ENCODE results near the gene SEC24D. TPM values are rescaled to one million over a fixed set of nuclear protein-coding genes. Genes with fewer than 3 reads are reported as not detected.

SEC24D gene
- total RNA-seq, 1 experiment from 2014 or later, result 32.0 TPM

DNA sequence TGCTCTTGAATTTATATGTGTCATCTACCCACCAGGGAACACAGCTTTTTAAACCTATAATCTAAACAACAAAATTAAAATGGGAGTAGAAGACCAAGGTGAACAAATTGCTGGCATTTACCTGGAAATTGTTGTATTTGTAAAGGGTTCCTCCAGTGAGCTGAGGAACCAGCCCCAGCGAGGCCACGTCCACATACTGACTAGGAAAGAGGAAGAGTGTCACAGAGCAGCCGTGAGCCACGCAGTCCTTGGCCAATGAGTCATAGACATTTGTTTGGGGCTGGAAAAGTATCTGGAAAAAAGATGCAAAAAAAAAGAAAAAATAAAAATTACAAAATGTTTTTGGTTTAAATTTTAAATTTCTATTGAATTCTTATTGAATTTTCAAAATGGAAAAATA lies 92.1 kb downstream of the SEC24D start:
- peaks cover 33% of the 10 kb centered on the region for H3K36me3 Mint-ChIP-seq (ENCODE audit: insufficient read depth, unreplicated experiment)
- H3K36me3 ChIP-seq (ENCODE audit: control insufficient read depth, insufficient read depth, low read length), result no peaks in the 10 kb centered on the region

DNA sequence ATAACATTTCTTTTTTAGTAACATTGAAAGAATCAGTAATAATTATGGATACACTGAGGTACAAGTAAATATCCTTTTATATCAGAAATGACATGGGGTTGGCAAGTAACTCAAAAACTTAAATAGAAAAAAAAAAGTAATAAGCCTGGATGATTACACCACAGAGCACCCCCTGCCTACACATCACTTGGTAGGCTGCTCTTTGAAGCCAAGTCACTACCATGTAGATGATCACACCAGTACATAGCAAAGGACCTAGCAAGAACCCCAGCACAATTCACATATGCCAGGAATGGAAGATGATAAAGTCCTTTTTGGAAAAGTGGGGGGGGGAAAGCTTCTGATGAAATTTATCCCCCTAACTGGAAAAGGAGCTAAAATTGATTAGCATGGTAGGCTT lies 93.9 kb downstream of the SEC24D start:
- intact Hi-C loops (cut with micrococcal nuclease; ENCODE audit: unreplicated experiment), result no loop called here
- H3K4me1 Mint-ChIP-seq (ENCODE audit: low read depth, unreplicated experiment), result no peaks in the 10 kb centered on the region

More for the DNA sequence above, 92.1 kb downstream of the SEC24D start:
- intact Hi-C loops (cut with micrococcal nuclease; ENCODE audit: unreplicated experiment), result no loop called here
- Histone ChIP-seq H3K9me3 (no peaks in the 10 kb centered on the region), H3K27me3 (replicated peaks; ENCODE audit: control insufficient read depth, insufficient read depth, low read length) (no peaks in the 10 kb centered on the region), H3K4me3 (ENCODE audit: low read depth, low read length) (no peak overlapping the region), H3K4me1 (no peaks in the 10 kb centered on the region)
- H3K4me3 Mint-ChIP-seq (ENCODE audit: unreplicated experiment), result no peak overlapping the region
- POLR2A ChIA-PET, result no interaction called here
- BruUV-seq (replicated peaks), result no TSS peak
- H3K4me1 Mint-ChIP-seq (ENCODE audit: low read depth, unreplicated experiment), result no peaks in the 10 kb centered on the region
- TF ChIP-seq, protein P1, sequence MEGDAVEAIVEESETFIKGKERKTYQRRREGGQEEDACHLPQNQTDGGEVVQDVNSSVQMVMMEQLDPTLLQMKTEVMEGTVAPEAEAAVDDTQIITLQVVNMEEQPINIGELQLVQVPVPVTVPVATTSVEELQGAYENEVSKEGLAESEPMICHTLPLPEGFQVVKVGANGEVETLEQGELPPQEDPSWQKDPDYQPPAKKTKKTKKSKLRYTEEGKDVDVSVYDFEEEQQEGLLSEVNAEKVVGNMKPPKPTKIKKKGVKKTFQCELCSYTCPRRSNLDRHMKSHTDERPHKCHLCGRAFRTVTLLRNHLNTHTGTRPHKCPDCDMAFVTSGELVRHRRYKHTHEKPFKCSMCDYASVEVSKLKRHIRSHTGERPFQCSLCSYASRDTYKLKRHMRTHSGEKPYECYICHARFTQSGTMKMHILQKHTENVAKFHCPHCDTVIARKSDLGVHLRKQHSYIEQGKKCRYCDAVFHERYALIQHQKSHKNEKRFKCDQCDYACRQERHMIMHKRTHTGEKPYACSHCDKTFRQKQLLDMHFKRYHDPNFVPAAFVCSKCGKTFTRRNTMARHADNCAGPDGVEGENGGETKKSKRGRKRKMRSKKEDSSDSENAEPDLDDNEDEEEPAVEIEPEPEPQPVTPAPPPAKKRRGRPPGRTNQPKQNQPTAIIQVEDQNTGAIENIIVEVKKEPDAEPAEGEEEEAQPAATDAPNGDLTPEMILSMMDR (IDR thresholded peaks at IDR 0.05; ENCODE audit: insufficient read depth in 1 of 2, low read depth in 1 of 2, low read length in 1 of 2, severe bottlenecking in 1 of 2, unreplicated experiment in 1 of 2), result no peak
- H3K27ac Mint-ChIP-seq (ENCODE audit: unreplicated experiment), result no peak overlapping the region
- no peaks in the 10 kb centered on the region for H3K9me3 Mint-ChIP-seq (ENCODE audit: unreplicated experiment)
- no peak for DNase-seq
- CTCF ChIA-PET, result no interaction called here
- H3K27me3 Mint-ChIP-seq (ENCODE audit: insufficient read depth, unreplicated experiment), result no peaks in the 10 kb centered on the region

DNA sequence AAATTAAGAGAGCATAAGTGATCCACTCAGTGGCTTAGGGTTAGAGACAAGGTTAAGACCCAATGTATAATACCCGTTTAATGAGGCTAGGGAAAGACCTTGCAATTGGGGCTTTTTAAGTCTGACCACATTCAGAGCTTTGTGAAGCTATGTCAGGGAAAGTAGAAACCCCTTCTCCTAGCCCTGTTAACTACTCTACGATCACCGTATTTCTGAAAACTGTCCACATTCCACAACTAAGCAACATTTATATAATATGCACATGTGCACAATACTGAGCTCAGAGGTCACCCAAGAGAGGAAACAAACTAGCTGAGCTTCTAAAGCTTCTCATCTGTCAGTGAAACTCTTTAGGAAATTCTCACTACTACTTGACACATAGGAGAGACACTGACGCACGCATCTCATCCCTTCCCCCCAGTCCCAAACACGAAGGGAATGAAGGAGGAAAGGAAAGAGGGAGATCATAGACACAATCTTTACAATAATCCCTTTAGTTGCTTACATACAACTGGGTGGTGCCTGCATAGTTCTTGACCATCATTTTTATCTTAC lies 94.5 kb downstream of the SEC24D start:
- Mint-ChIP-seq H3K27me3 (ENCODE audit: insufficient read depth, unreplicated experiment) (no peaks in the 10 kb centered on the region), H3K9me3 (ENCODE audit: unreplicated experiment) (no peaks in the 10 kb centered on the region), H3K36me3 (ENCODE audit: insufficient read depth, unreplicated experiment) (peaks cover 46% of the 10 kb centered on the region), H3K27ac (ENCODE audit: unreplicated experiment) (no peak overlapping the region), H3K4me3 (ENCODE audit: unreplicated experiment) (no peak overlapping the region), H3K4me1 (ENCODE audit: low read depth, unreplicated experiment) (no peaks in the 10 kb centered on the region)
- BruUV-seq (replicated peaks), result no TSS peak
- no peaks in the 10 kb centered on the region for H3K9me3 ChIP-seq
- H3K27me3 ChIP-seq (replicated peaks; ENCODE audit: control insufficient read depth, insufficient read depth, low read length), result no peaks in the 10 kb centered on the region
- intact Hi-C loops (cut with micrococcal nuclease; ENCODE audit: unreplicated experiment), result loop anchor here (1.0 kb wide), 2 partner anchors 149 to 228 kb away; no protein-coding TSS in a partner anchor
- no peak overlapping the region for H3K4me3 ChIP-seq (ENCODE audit: low read depth, low read length)
- ChIA-PET CTCF (interaction anchor here (1.0 kb wide), 1 partner anchor 221 kb away, joined by 3 read pairs; no protein-coding TSS in a partner anchor), POLR2A (no interaction called here)
- TF ChIP-seq, protein P1 (IDR thresholded peaks at IDR 0.05; ENCODE audit: insufficient read depth in 1 of 2, low read depth in 1 of 2, low read length in 1 of 2, severe bottlenecking in 1 of 2, unreplicated experiment in 1 of 2), result no peak
- no peaks in the 10 kb centered on the region for H3K36me3 ChIP-seq (ENCODE audit: control insufficient read depth, insufficient read depth, low read length)
- DNase-seq, result no peak
- H3K4me1 ChIP-seq, result no peaks in the 10 kb centered on the region

More for the DNA sequence above, 93.9 kb downstream of the SEC24D start:
- Mint-ChIP-seq H3K27ac (ENCODE audit: unreplicated experiment) (no peak overlapping the region), H3K4me3 (ENCODE audit: unreplicated experiment) (no peak overlapping the region), H3K9me3 (ENCODE audit: unreplicated experiment) (no peaks in the 10 kb centered on the region), H3K27me3 (ENCODE audit: insufficient read depth, unreplicated experiment) (no peaks in the 10 kb centered on the region), H3K36me3 (ENCODE audit: insufficient read depth, unreplicated experiment) (peaks cover 42% of the 10 kb centered on the region)
- POLR2A ChIA-PET, result no interaction called here
- no peaks in the 10 kb centered on the region for H3K4me1 ChIP-seq
- H3K27me3 ChIP-seq (replicated peaks; ENCODE audit: control insufficient read depth, insufficient read depth, low read length), result no peaks in the 10 kb centered on the region
- no peaks in the 10 kb centered on the region for H3K36me3 ChIP-seq (ENCODE audit: control insufficient read depth, insufficient read depth, low read length)
- TF ChIP-seq, protein P1 (IDR thresholded peaks at IDR 0.05; ENCODE audit: insufficient read depth in 1 of 2, low read depth in 1 of 2, low read length in 1 of 2, severe bottlenecking in 1 of 2, unreplicated experiment in 1 of 2), result no peak
- no peak overlapping the region for H3K4me3 ChIP-seq (ENCODE audit: low read depth, low read length)
- H3K9me3 ChIP-seq, result no peaks in the 10 kb centered on the region
- no TSS peak for BruUV-seq (replicated peaks)
- no peak for DNase-seq
- CTCF ChIA-PET, result no interaction called here
